SK-N-MC (cell line): Measurements from ENCODE around the gene RGL1.

Experiments used
- DNase-seq: peaks from one replicate; pipeline ENCODE4 v3.0.0-alpha.2; 2011; ENCODE audit warnings: low read depth, low spot score
- H3K27ac ChIP-seq: fragments of 200-600 bp; sonication (generic); 2 replicates; pipeline ENCODE4 v1.5.1; 2016; ENCODE audit warnings: mixed run types
- H3K36me3 ChIP-seq: fragments of 200-600 bp; sonication (generic); 2 replicates; pipeline ENCODE4 v1.6.1; 2017; ENCODE audit warnings: antibody characterized with exemption, low read length, mixed read lengths; ENCODE audit not compliant: insufficient read depth
- H3K4me3 ChIP-seq: fragments of 200-600 bp; sonication (generic); 2 replicates; pipeline ENCODE4 v1.5.1; 2016
- H3K9ac ChIP-seq: fragments of 200-600 bp; sonication (generic); 2 replicates; pipeline ENCODE4 v1.8.0; 2017; ENCODE audit warnings: mixed run types, mixed read lengths; ENCODE audit not compliant: insufficient read length
- H3K9me3 ChIP-seq: fragments of 200-600 bp; sonication (generic); 2 replicates; pipeline ENCODE4 v1.6.1; 2017; ENCODE audit warnings: low read depth, mild to moderate bottlenecking, antibody characterized with exemption, low read length, moderate library complexity, mixed read lengths
- EZH2 ChIP-seq: fragments of 200-600 bp; sonication (generic); IDR thresholded peaks from one replicate; pipeline ENCODE4 v1.6.1; 2017; ENCODE audit warnings: antibody characterized with exemption
- FOXP2 ChIP-seq: optimal IDR thresholded peaks from 2 replicates; pipeline ENCODE3; 2011; ENCODE audit warnings: mild to moderate bottlenecking, moderate library complexity; ENCODE audit not compliant: insufficient read depth; ENCODE audit errors: extremely low read length, control extremely low read depth
- POLR2AphosphoS5 ChIP-seq: IDR thresholded peaks from 2 replicates; pipeline ENCODE4 v1.6.1; 2012; ENCODE audit warnings: mild to moderate bottlenecking, low read depth, low read length, borderline replicate concordance

Gene RGL1

GRCh38 chr1:183970516-183971300, 165.8 kb downstream of the RGL1 start:
- Histone ChIP-seq H3K4me3 (no peak overlapping the region), H3K9me3 (no peaks in the 10 kb centered on the region), H3K36me3 (peaks cover 71% of the 10 kb centered on the region), H3K9ac (no peak overlapping the region), H3K27ac (no peak overlapping the region)
- TF ChIP-seq EZH2 = no peak
- no peak for TF ChIP-seq POLR2AphosphoS5
- TF ChIP-seq FOXP2 = no peak
- no peak for DNase-seq

GRCh38 chr1:183975651-183976050, 170.7 kb downstream of the RGL1 start:
- Histone ChIP-seq H3K9ac (no peak overlapping the region), H3K9me3 (no peaks in the 10 kb centered on the region), H3K36me3 (peaks cover 33% of the 10 kb centered on the region), H3K27ac (no peak overlapping the region), H3K4me3 (no peak overlapping the region)
- DNase-seq = no peak
- TF ChIP-seq FOXP2 (no peak), EZH2 (no peak), POLR2AphosphoS5 (no peak)

GRCh38 chr1:183977717-183978116, 172.8 kb downstream of the RGL1 start:
- no peak for DNase-seq
- no peaks in the 10 kb centered on the region for H3K9me3 ChIP-seq
- peaks cover 26% of the 10 kb centered on the region for H3K36me3 ChIP-seq
- H3K27ac ChIP-seq = no peak overlapping the region
- no peak for TF ChIP-seq POLR2AphosphoS5
- no peak for TF ChIP-seq EZH2
- H3K4me3 ChIP-seq = no peak overlapping the region
- no peak overlapping the region for H3K9ac ChIP-seq
